GM18861 (cell line): ENCODE results near the gene PHAF1.

Source experiments
- ATAC-seq: cut with Tn5 transposase; IDR thresholded peaks from one replicate; pipeline ENCODE4 v1.9.1; 2021; ENCODE audit not compliant: unreplicated experiment

Gene PHAF1

GRCh38 chr16:67109407-67110135, at the start of gene PHAF1:
TSS of gene PHAF1 (plus strand) at chr16:67109941. CDS start at chr16:67110176, 235 bp downstream.
- peak; percentile 58 for ATAC-seq

GRCh38 chr16:67063008-67063407, 46.7 kb upstream of the PHAF1 start:
- no peak for ATAC-seq

GRCh38 chr16:67068212-67068753, 41.5 kb upstream of the PHAF1 start:
- ATAC-seq = no peak

GRCh38 chr16:67071476-67072048, 38.2 kb upstream of the PHAF1 start:
- no peak for ATAC-seq

GRCh38 chr16:67075331-67075730, 34.4 kb upstream of the PHAF1 start:
- no peak for ATAC-seq

- no peak for ATAC-seq
These were observed 31.9 kb upstream of the PHAF1 start for GRCh38 chr16:67077871-67078270.

GRCh38 chr16:67082100-67082499, 27.6 kb upstream of the PHAF1 start:
- no peak for ATAC-seq

- no peak for ATAC-seq
These were observed 26.9 kb upstream of the PHAF1 start for GRCh38 chr16:67082891-67083290.

GRCh38 chr16:67084345-67085028, 25.3 kb upstream of the PHAF1 start:
- ATAC-seq = peak; percentile 56

- ATAC-seq = no peak
These were observed 22.9 kb upstream of the PHAF1 start for GRCh38 chr16:67086822-67087221.

GRCh38 chr16:67087291-67087690, 22.4 kb upstream of the PHAF1 start:
- ATAC-seq = no peak

- ATAC-seq = no peak
These were observed 21.9 kb upstream of the PHAF1 start for GRCh38 chr16:67087803-67088202.

GRCh38 chr16:67088551-67088950, 21.2 kb upstream of the PHAF1 start:
- ATAC-seq = no peak

- no peak for ATAC-seq
These were observed 20.6 kb upstream of the PHAF1 start for GRCh38 chr16:67089101-67089500.

GRCh38 chr16:67091906-67092566, 17.7 kb upstream of the PHAF1 start:
- no peak for ATAC-seq

GRCh38 chr16:67093098-67093726, 16.5 kb upstream of the PHAF1 start:
- no peak for ATAC-seq

- ATAC-seq = no peak
These were observed 11.1 kb upstream of the PHAF1 start for GRCh38 chr16:67098599-67098998.

GRCh38 chr16:67100569-67101310, 9.0 kb upstream of the PHAF1 start:
- ATAC-seq = no peak

GRCh38 chr16:67101311-67102082, 8.2 kb upstream of the PHAF1 start:
- no peak for ATAC-seq
